DND-41 (cell line): ENCODE data around the gene MMP11.

Experiments used
- ATAC-seq: fragments of 200-7000 bp; cut with Tn5 transposase; 3 replicates; pipeline ENCODE4 v1.9.1; 2021; ENCODE audit warnings: low read depth; ENCODE audit not compliant: insufficient read depth
- DNase-seq: peaks from one replicate; pipeline ENCODE4 v3.0.0-alpha.2; 2020
- H2AFZ ChIP-seq: 2 replicates; pipeline ENCODE4 v1.6.0; 2012; ENCODE audit warnings: low read depth, low read length
- H3K27ac ChIP-seq: 2 replicates; pipeline ENCODE4 v1.5.1; 2012; ENCODE audit warnings: low read length, inconsistent platforms
- H3K27me3 ChIP-seq: fragments of 200-600 bp; sonication (generic); 2 replicates; pipeline ENCODE4 v1.6.0; 2012; ENCODE audit warnings: low read length, mild to moderate bottlenecking, inconsistent platforms; ENCODE audit not compliant: insufficient read depth, poor library complexity
- H3K36me3 ChIP-seq: 2 replicates; pipeline ENCODE4 v1.5.1; 2012; ENCODE audit warnings: low read length, inconsistent platforms; ENCODE audit not compliant: insufficient read depth
- H3K4me1 ChIP-seq: 2 replicates; pipeline ENCODE4 v1.5.1; 2012; ENCODE audit warnings: mild to moderate bottlenecking, low read length; ENCODE audit not compliant: insufficient read depth
- H3K4me2 ChIP-seq: 2 replicates; pipeline ENCODE4 v1.6.0; 2012; ENCODE audit warnings: mild to moderate bottlenecking, moderate library complexity, low read length, inconsistent platforms; ENCODE audit not compliant: insufficient read depth
- H3K4me3 ChIP-seq, 2 experiments: fragments of 200-600 bp in 1 of 2; shearing (Covaris generic) in 1 of 2; 2 replicates each; pipeline ENCODE4 v1.5.1; 2012 to 2016; ENCODE audit warnings: inconsistent platforms in 2 of 2, low read length in 2 of 2, mild to moderate bottlenecking in 2 of 2, low read depth in 1 of 2, moderate library complexity in 1 of 2
- H3K79me2 ChIP-seq: 2 replicates; pipeline ENCODE4 v1.6.0; 2012; ENCODE audit warnings: low read length, inconsistent platforms; ENCODE audit not compliant: insufficient read depth
- H3K9ac ChIP-seq: 2 replicates; pipeline ENCODE4 v1.6.0; 2012; ENCODE audit warnings: low read depth, mild to moderate bottlenecking, inconsistent platforms, low read length, moderate library complexity
- H3K9me3 ChIP-seq: 2 replicates; pipeline ENCODE4 v1.5.1; 2012; ENCODE audit warnings: low read length, moderate library complexity, mild to moderate bottlenecking, inconsistent platforms; ENCODE audit not compliant: insufficient read depth, severe bottlenecking
- H4K20me1 ChIP-seq: 2 replicates; pipeline ENCODE4 v1.6.0; 2012; ENCODE audit warnings: low read length; ENCODE audit not compliant: insufficient read depth
- EZH2 ChIP-seq: IDR thresholded peaks from 3 replicates; pipeline ENCODE4 v1.6.1; 2012; ENCODE audit warnings: borderline replicate concordance, low read depth, mild to moderate bottlenecking, moderate library complexity, low read length, inconsistent platforms; ENCODE audit not compliant: severe bottlenecking
- TF ChIP-seq, protein P1 (sequence below): IDR thresholded peaks from 2 replicates; pipeline ENCODE4 v1.5.1; 2012; ENCODE audit warnings: borderline replicate concordance, low read length, moderate library complexity, mild to moderate bottlenecking; ENCODE audit not compliant: poor library complexity, severe bottlenecking; ENCODE audit errors: extremely low read depth

The MMP11 gene

DNA sequence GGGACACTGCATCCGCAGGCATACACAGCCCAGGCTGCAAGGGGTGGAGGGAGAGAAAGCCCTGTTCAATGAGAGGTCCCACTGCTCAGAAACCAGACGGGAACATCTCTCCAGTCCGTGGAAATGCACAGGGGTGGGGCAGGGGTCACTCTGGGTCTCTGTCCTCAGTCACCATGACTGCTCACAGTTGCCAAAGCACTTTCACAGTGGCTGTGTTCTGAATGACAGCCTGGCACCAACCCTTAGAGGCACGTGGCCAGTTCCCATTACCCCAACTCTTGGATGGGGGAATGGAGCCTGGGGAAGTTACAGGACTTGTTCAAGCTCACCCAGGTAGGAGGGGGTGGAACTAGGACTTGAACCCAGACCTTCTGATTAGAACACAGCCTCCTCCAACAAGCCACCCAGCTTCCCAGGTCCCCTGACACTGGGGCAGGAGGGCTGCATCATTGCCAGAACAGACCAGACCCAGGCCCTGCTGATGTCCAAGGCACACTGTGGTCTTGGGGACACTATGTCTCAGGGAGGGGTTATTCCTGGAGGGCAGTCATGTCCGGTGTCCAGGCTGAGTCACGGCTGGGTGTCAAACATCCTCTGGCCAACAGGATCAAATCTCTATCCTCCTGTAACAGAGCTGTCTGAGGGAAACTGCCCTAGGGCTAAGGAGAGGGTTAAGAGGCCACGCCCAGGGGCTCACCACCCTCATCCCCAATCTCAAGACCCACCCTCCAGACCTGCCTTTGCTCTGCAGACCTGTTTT lies 30.0 kb upstream of the MMP11 start:
- no peak for DNase-seq
- Histone ChIP-seq H3K4me2 (no peak overlapping the region), H3K9me3 (no peaks in the 10 kb centered on the region), H2AFZ (no peak overlapping the region), H3K79me2 (peaks cover 4% of the 10 kb centered on the region), H3K4me3 (no peak overlapping the region), H3K4me1 (no peaks in the 10 kb centered on the region), H3K27me3 (no peaks in the 10 kb centered on the region), H3K27ac (no peak overlapping the region), H3K36me3 (peaks cover 35% of the 10 kb centered on the region), H3K9ac (no peak overlapping the region), H4K20me1 (peaks cover 3% of the 10 kb centered on the region; the same call in 1 of the 2 replicates)
- no peak for TF ChIP-seq EZH2
- TF ChIP-seq, protein P1, sequence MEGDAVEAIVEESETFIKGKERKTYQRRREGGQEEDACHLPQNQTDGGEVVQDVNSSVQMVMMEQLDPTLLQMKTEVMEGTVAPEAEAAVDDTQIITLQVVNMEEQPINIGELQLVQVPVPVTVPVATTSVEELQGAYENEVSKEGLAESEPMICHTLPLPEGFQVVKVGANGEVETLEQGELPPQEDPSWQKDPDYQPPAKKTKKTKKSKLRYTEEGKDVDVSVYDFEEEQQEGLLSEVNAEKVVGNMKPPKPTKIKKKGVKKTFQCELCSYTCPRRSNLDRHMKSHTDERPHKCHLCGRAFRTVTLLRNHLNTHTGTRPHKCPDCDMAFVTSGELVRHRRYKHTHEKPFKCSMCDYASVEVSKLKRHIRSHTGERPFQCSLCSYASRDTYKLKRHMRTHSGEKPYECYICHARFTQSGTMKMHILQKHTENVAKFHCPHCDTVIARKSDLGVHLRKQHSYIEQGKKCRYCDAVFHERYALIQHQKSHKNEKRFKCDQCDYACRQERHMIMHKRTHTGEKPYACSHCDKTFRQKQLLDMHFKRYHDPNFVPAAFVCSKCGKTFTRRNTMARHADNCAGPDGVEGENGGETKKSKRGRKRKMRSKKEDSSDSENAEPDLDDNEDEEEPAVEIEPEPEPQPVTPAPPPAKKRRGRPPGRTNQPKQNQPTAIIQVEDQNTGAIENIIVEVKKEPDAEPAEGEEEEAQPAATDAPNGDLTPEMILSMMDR: no peak
- no peak for ATAC-seq

DNA sequence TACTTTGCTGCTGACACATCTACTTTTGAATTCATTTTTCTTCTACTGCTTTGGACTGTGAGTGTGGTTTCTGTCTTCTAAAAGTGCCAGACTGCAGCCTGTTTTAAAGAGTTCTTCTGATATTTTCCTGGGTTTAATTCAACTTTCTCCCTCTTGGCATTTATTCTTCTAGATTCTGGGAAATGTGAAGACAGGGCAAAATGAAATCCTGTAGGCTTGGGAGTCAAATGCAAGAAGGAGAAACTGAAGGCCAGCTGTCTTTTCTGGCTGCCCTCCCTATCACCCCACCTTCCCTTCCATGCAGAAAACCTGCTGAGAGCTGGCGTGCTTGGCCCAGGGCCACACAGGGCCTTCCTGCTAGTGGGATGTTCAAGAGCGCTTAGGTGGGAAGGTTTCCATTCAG lies 29.3 kb upstream of the MMP11 start:
- Histone ChIP-seq H3K4me2 (no peak overlapping the region), H3K27me3 (no peaks in the 10 kb centered on the region), H2AFZ (no peak overlapping the region), H4K20me1 (peaks cover 3% of the 10 kb centered on the region; the same call in 1 of the 2 replicates), H3K9me3 (no peaks in the 10 kb centered on the region), H3K4me1 (no peaks in the 10 kb centered on the region), H3K36me3 (peaks cover 35% of the 10 kb centered on the region), H3K9ac (no peak overlapping the region), H3K4me3 (no peak overlapping the region), H3K79me2 (peaks cover 4% of the 10 kb centered on the region), H3K27ac (no peak overlapping the region)
- no peak for TF ChIP-seq EZH2
- TF ChIP-seq, protein P1: no peak
- no peak for ATAC-seq
- DNase-seq: no peak

DNA sequence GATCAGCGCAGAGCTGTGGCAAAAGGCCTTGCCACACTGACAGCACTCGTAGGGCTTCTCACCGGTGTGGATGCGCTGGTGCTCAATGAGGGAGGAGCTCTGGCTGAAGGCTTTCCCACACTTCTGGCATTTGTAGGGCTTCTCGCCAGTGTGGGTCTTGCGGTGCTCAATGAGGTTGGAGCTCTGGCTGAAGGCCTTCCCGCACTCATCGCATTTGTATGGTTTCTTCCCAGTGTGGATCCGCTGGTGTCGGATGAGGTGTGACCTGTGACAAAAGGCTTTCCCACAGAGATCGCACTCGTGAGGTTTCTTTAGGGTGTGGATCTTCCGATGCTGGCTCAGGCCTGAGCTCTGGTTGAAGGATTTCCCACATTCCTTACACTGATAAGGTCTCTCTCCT lies 28.6 kb upstream of the MMP11 start:
- no peak overlapping the region for H2AFZ ChIP-seq
- H3K79me2 ChIP-seq: peaks cover 4% of the 10 kb centered on the region
- no peak overlapping the region for H3K4me2 ChIP-seq
- DNase-seq (no peak), ATAC-seq (no peak)
- H3K9ac ChIP-seq: no peak overlapping the region
- H3K27ac ChIP-seq: no peak overlapping the region
- H4K20me1 ChIP-seq: peaks cover 3% of the 10 kb centered on the region; the same call in 1 of the 2 replicates
- no peak for TF ChIP-seq EZH2
- TF ChIP-seq, protein P1: no peak
- H3K36me3 ChIP-seq: peaks cover 35% of the 10 kb centered on the region
- no peaks in the 10 kb centered on the region for H3K4me1 ChIP-seq
- no peak overlapping the region for H3K4me3 ChIP-seq
- H3K9me3 ChIP-seq: no peaks in the 10 kb centered on the region
- no peaks in the 10 kb centered on the region for H3K27me3 ChIP-seq
